Globus pallidus (tissue), 1 donor: Measurements from ENCODE around the gene RPL32.
A peak's percentile ranks its signal among the peaks of the same experiment; 100 is the strongest.
"Not testable (repeated sequence)": the region's sequence is repeated elsewhere in the genome, so short reads cannot be mapped to it uniquely, and the experiment has no call there.

ENCODE experiments used
- DNase-seq: peaks from one replicate; pipeline ENCODE4 v3.0.0-alpha.2; 2015; ENCODE audit warnings: low spot score

Gene RPL32

DNA sequence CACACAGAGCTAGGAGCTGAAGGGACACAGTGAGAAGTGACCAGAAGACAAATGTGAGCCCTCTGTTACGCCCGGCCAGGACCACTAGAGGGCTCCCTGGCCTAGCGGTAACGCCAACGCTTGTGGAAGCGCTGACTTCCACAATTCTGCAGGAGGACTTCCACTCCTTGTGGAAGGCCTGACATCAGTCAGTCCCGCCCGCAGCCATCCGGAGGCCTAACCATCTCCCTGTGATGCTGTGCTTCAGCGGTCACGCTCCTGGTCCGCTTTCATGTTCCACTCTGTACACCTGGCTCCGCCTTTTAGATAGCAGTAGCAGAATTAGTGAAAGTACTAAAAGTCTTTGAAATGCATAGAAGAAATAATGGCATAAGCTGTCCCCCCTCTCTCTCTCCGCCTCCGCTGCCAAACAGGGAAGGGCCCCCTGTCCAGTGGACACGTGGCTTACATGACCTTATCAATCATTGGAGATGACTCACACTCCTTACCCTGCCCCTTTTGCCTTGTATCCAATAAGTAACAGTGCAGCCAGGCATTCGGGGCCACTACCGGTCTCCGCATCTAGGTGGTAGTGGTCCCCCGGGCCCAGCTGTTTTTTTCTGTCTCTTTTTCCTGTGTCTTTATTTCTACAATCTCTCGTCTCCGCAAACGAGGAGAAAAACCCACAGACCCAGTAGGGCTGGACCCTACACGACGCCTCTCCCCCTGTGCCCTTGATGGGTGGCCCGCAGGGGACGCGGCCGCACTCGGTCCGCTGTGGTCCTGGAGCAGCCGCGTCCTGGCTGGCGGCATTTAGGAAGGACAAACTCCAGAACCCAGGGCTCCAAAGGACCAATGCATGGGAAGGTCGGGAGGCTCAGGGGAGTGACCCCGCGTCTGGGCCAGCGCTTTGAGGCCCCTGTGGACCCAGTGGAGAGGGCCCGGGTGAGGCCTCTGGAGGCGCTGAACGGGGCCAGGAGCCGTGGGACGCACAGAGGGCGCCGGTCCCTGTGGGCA, 27.0 kb upstream of the RPL32 start:
- peak; percentile 88 for DNase-seq

GRCh38 chr3:12866836-12867235, 25.5 kb upstream of the RPL32 start:
- DNase-seq: no peak

GRCh38 chr3:12865271-12865670, 23.9 kb upstream of the RPL32 start:
- DNase-seq: no peak

GRCh38 chr3:12862387-12862786, 21.0 kb upstream of the RPL32 start:
- no peak for DNase-seq

GRCh38 chr3:12861611-12862010, 20.2 kb upstream of the RPL32 start:
- no peak for DNase-seq

DNA sequence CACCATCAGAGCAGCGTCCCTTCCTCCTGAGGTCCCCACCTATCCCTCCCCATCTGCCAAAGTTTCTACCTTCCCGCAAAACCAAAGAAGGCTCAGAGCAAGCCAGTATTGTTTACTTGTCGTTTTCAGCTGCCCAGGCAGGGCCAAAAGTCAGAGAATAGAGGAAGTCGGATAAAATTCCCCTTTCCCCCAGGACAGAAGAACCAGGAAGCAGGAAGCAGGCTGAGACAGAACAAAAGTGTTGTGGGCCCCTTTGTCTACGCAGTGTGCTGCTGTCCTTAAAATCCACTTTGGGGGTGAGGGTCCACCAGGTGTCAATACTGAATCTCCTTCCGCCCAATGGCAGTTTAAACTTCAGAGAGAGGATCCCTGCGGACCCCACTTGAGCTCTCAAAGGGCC, 18.5 kb upstream of the RPL32 start:
- DNase-seq: no peak

DNA sequence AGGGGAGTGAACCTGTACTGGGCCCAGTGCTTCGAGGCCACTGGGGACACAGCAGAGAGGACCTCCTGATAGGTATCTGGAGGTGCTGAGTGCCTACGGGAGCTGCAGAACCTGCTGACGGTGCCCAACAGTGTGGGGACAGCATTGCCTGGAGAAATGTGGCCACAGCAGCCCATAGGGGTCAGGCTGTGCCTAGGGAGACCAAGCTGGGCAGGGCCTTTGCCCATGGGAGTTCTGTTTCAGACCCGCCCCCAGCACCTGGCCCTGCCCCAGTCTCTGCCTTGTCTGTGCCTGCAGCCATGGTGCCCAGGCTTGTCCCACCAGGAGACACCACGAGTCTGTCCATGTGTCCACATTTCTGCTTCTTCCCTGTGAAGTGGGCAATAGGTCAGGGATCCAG, 15.3 kb upstream of the RPL32 start:
- no peak for DNase-seq

DNA sequence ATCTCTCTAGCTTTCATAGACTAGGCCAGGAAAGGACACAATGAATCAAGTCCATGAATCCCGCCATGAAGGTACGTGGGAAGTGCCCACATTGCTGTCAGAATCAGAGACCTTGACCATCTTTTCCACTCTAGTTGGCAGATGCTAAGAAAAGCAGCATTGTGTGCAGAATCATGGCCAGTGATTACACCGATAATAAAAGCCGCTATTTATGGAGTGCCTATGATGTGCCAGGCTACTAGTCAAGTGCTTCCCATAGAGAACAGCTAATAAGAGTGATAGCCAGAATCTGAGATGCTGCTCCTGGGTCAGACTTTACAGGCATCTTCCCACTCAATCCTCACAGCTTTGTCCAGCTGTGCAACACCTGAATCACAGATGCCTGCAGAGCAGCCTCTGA, 13.2 kb upstream of the RPL32 start:
- peak; percentile 39 for DNase-seq

DNA sequence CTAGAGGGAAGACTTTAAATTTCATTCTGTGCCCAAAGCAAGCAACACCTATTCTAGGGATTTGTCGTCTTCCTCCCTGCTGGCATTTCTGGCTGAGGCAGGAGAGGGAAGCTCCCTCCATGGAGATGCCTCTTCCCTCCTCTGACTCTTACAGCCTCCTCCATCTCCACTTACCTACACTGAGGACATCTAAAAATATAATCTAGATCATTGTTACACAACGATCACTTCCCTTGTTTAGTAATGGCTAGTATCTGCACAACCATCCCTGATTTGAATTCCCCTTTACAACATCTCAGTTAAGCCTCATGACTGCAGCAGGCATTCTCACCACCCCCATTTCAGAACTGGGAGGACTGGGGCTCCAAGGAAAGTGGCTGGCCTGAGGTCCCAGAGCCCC, 12.5 kb upstream of the RPL32 start:
- DNase-seq: not testable (repeated sequence)

GRCh38 chr3:12852201-12852600, 10.8 kb upstream of the RPL32 start:
- DNase-seq: no peak

DNA sequence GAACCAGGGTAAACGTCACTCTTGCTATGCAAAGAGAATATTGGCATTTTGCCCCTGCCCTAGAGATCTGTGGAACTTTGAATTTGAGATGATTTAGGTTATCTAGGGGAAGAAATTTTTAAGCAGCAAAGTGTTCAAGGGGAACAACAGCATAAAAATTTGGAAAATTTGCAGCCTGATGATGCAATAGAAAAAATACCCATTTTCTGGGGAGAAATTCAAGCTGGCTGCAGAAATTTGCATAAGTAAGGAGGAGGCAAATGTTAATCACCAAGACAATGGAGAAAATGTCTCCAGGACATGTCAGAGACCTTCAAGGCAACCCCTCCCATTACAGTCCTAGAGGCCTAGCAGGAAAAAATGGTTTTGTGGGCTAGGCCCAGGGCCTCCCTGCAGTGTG, 4.4 kb upstream of the RPL32 start:
- DNase-seq: no peak

- no peak for DNase-seq
These were observed 1.1 kb upstream of the RPL32 start for GRCh38 chr3:12842469-12842868.

DNA sequence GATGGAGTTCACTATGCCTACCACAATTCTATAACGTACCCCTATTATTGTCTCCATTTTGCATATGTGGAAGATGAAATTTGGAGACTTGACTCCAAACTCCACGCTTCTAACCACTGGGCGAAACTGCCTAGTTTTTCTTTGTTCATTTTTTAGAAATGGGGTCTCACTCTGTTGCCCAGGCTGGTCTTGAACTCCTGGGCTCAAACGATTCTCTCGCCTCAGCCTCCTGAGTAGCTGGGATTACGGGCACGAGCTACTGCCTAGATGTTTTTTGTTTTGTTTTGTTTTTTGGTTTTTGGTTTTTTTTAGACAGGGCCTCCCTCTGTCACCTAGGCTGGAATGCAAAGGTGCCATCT, 584 bp upstream of the RPL32 start:
- DNase-seq: no peak

DNA sequence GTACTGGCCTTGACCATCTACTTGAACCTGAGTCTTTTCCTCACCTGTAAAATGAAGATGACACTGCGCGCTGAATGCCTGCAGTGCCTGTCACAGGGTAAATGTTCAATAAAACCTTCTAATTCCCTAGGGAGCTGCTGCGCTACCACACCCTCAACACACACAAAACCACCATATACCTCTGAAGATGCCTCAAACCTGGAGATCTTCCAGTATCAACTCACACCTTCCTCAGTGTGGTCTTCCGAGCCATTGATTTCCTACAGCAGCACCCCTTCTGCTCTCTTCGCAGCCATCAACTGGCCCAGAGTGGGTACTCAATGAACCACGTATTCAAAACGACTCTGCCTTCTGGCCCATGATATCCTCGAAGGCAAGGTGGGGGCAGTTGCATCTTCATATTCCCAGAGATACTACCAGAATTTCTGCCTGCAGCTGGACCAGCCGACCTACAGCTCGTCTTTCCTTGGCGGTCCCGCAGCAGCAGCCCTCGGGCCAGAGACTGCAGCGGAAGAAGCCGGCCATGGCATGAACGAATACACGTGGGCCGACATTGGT, 695 bp downstream of the RPL32 start:
- DNase-seq: no peak

GRCh38 chr3:12840148-12840547, 1.2 kb downstream of the RPL32 start:
- not testable (repeated sequence) for DNase-seq

DNA sequence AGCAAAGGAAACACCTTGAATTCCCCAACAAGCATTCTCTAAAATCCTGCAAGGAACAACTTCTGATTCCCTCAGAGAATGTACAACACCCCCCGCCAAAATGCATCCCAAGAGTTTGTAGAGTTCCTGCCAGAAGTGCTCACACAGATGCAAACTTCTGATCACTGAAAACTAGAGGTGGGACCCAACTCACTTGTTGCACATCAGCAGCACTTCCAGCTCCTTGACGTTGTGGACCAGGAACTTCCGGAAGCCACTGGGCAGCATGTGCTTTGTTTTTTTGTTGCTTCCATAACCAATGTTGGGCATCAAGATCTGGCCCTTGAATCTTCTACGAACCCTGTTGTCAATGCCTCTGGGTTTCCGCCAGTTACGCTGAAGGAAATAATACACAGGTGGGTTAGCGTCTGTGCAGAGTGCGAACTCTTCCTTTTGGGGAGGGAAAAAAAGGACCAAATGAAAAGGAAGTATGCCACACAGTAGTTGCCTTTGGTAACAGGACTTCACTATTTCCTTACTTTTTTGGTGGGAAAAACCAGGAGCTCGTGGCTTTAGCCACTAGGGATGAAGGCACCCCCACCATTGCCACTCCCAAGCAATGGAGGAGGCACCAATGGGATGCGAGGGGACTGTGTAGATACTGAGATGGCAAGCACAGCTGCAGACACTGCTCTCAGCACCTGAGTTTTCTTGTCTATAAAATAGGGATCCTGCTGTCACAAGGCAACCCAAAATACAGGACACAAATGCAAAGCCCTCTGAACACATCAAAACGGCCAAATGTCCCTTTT, 2.0 kb downstream of the RPL32 start:
- DNase-seq: no peak

DNA sequence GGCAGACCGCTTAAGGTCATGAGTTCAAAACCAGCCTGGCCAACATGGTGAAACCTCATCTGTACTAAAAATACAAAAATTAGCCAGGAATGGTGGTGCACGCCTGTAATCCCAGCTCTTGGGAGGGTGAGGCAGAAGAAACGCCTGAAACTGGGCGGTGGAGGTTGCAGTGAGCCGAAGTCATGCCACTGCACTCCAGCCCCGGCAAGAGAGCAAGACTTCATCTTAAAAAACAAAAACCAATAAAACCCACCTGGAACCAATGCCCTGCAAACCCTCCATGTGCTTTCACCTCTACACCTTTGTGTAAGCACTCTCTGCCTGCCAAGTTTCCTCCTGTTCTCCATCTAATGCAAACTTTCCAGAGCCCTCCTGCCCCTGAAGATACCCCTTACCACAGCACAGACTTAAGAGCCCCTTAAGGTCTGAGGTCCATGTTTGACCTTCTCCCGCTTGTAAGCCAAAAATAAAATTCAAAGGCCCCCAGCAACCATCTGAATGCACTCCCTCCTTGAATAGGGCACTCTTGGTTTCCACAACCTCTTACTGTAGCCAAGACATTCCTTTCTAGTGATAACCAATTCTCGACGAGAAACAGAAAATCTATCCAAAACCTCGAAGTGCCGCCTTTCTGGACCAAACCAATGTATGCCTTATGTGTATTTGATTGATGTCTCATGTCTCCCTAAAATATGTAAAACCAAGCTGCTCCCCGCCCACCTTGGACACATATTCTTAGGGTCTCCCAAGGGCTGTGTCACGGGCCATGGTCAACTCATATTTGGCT, 3.0 kb downstream of the RPL32 start:
- DNase-seq: no peak

GRCh38 chr3:12837295-12837986, 3.9 kb downstream of the RPL32 start:
- no peak for DNase-seq

DNA sequence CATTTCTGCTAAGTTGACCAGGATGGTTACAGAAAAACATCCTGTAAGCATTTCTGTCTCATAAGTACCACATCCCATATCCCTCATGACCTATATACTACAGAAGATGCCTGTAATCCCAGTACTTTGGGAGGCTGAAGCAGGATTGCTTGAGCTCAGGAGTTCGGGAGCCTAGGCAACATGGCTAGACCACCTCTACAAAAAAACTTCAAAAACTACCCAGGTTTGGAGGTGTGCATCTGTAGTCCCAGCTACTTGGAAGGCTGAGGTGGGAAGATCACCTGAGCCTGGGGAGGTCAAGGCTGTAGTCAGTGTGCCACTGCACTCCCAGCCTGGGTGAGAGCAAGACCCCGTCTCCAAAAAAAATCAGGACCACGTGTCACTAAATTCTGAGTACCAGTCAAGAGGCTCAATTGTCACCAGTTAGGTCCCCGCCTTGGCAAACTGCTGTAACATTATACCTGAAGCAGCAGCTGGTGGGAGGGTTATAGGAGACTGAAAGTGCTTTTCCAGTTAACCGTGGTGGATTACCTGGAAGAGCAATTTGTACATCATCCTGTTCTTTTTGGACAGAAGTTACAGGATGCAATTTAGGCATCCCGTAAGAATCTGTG, 6.2 kb downstream of the RPL32 start:
- no peak for DNase-seq

- DNase-seq: no peak
These were observed 7.9 kb downstream of the RPL32 start for GRCh38 chr3:12833222-12834161.
